ENCODE results near the gene LAMA2. TPM values are rescaled to one million over a fixed set of nuclear protein-coding genes. Genes with fewer than 3 reads are reported as not detected.

LAMA2 gene
- total and polyA plus RNA-seq, 2 experiments from 2014 or later, result 11.1 to 57.5 TPM

DNA sequence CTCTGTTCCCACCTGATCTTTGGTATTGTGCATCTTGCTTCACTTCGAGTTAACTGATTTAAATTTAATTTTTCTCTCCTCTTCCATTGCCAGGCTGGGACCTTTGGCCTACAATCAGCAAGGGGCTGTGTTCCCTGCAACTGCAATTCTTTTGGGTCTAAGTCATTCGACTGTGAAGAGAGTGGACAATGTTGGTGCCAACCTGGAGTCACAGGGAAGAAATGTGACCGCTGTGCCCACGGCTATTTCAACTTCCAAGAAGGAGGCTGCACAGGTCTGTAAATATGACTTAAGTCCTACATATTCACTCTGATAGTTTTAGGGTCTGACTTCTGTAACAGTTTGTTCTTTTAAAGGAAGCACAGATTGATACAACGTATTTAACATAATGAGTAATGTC, 414.7 kb downstream of the LAMA2 start:
- Histone ChIP-seq H3K36me3 (replicated peaks; ENCODE audit: insufficient read depth, low read depth) (no peaks in the 10 kb centered on the region), H3K9me2 (replicated peaks; ENCODE audit: insufficient read depth) (no peaks in the 10 kb centered on the region), H3K27me3 (no peaks in the 10 kb centered on the region), H3K9me3 (ENCODE audit: low read depth) (no peaks in the 10 kb centered on the region), H3K4me3 (no peak overlapping the region), H2AFZ (no peak overlapping the region), H4K20me1 (ENCODE audit: insufficient read depth, poor library complexity, severe bottlenecking) (no peaks in the 10 kb centered on the region), H3K79me2 (no peaks in the 10 kb centered on the region), H3K27ac (no peak overlapping the region), H3K4me1 (ENCODE audit: insufficient read depth) (no peaks in the 10 kb centered on the region), H3K4me2 (no peak overlapping the region)
- TF ChIP-seq, protein P1, sequence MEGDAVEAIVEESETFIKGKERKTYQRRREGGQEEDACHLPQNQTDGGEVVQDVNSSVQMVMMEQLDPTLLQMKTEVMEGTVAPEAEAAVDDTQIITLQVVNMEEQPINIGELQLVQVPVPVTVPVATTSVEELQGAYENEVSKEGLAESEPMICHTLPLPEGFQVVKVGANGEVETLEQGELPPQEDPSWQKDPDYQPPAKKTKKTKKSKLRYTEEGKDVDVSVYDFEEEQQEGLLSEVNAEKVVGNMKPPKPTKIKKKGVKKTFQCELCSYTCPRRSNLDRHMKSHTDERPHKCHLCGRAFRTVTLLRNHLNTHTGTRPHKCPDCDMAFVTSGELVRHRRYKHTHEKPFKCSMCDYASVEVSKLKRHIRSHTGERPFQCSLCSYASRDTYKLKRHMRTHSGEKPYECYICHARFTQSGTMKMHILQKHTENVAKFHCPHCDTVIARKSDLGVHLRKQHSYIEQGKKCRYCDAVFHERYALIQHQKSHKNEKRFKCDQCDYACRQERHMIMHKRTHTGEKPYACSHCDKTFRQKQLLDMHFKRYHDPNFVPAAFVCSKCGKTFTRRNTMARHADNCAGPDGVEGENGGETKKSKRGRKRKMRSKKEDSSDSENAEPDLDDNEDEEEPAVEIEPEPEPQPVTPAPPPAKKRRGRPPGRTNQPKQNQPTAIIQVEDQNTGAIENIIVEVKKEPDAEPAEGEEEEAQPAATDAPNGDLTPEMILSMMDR (IDR thresholded peaks at IDR 0.05; ENCODE audit: poor library complexity), result no peak
- no peak for TF ChIP-seq EZH2 (IDR thresholded peaks at IDR 0.05; ENCODE audit: borderline replicate concordance)
- TF ChIP-seq EZH2phosphoT487 (IDR thresholded peaks at IDR 0.05; ENCODE audit: low read depth, severe bottlenecking, unreplicated experiment), result no peak
- 91% methylated on average over 5 of the region's 5 CpGs for WGBS (ENCODE audit: low lambda C conversion rate, missing lambda C conversion rate)
- DNase-seq (ENCODE audit: low spot score), result no peak

DNA sequence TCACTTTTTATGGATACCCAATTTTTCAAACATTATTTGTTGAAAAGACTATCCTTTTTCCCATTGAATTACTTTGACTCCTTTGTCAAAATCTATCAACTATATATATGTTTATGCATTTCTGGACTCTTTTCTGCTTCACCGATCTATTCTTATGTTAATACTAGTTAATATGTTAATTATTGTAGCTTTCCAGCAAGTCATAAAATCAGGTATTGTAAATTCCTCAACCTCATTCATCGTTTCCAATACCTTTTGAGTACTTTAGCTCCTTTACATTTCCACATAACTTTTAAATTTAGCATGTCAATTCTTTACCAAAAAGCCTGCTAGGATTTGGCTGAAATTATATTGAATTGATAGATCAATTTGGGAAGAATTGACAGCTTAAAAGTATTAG, 419.7 kb downstream of the LAMA2 start:
- no peak overlapping the region for H3K4me3 ChIP-seq
- 81% methylated on average over 2 of the region's 2 CpGs for WGBS (ENCODE audit: low lambda C conversion rate, missing lambda C conversion rate)
- no peaks in the 10 kb centered on the region for H3K4me1 ChIP-seq (ENCODE audit: insufficient read depth)
- no peaks in the 10 kb centered on the region for H4K20me1 ChIP-seq (ENCODE audit: insufficient read depth, poor library complexity, severe bottlenecking)
- H3K4me2 ChIP-seq, result no peak overlapping the region
- no peak overlapping the region for H3K27ac ChIP-seq
- no peaks in the 10 kb centered on the region for H3K36me3 ChIP-seq (replicated peaks; ENCODE audit: insufficient read depth, low read depth)
- no peaks in the 10 kb centered on the region for H3K27me3 ChIP-seq
- H3K9me3 ChIP-seq (ENCODE audit: low read depth), result no peaks in the 10 kb centered on the region
- no peaks in the 10 kb centered on the region for H3K79me2 ChIP-seq
- no peak for DNase-seq (ENCODE audit: low spot score)
- H3K9me2 ChIP-seq (replicated peaks; ENCODE audit: insufficient read depth), result no peaks in the 10 kb centered on the region
- no peak overlapping the region for H2AFZ ChIP-seq
- TF ChIP-seq EZH2phosphoT487 (IDR thresholded peaks at IDR 0.05; ENCODE audit: low read depth, severe bottlenecking, unreplicated experiment), result no peak
- TF ChIP-seq EZH2 (IDR thresholded peaks at IDR 0.05; ENCODE audit: borderline replicate concordance), result no peak
- TF ChIP-seq, protein P1 (IDR thresholded peaks at IDR 0.05; ENCODE audit: poor library complexity), result no peak

DNA sequence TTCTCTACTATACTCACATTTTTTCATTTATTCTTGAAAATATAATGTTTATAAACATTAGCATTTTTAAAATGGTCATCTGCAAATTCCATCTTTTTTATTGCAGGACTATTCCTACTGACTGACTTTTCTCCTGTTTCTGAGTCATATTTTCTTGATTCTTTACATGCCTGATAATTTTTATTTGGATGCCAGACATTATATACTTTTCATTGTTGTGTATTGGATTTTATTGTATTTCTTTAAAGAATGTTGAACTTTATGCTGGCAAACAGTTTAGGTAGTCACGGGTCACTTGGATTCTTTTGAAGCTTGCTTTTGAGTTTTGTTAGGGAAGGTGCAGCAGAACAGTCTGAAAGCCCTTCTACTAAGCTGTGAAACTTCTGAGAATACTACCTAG, 423.9 kb downstream of the LAMA2 start:
- WGBS (ENCODE audit: low lambda C conversion rate, missing lambda C conversion rate), result 72% methylated on average over 1 of the region's 1 CpG
- no peak overlapping the region for H3K4me2 ChIP-seq

More for the DNA sequence above, 423.9 kb downstream of the LAMA2 start:
- Histone ChIP-seq H3K4me1 (ENCODE audit: insufficient read depth) (no peaks in the 10 kb centered on the region), H3K27me3 (no peaks in the 10 kb centered on the region), H2AFZ (no peak overlapping the region), H3K36me3 (replicated peaks; ENCODE audit: insufficient read depth, low read depth) (no peaks in the 10 kb centered on the region), H3K27ac (no peak overlapping the region), H3K9me2 (replicated peaks; ENCODE audit: insufficient read depth) (no peaks in the 10 kb centered on the region), H3K4me3 (no peak overlapping the region), H4K20me1 (ENCODE audit: insufficient read depth, poor library complexity, severe bottlenecking) (no peaks in the 10 kb centered on the region), H3K79me2 (no peaks in the 10 kb centered on the region), H3K9me3 (ENCODE audit: low read depth) (no peaks in the 10 kb centered on the region)
- TF ChIP-seq, protein P1 (IDR thresholded peaks at IDR 0.05; ENCODE audit: poor library complexity), result no peak
- TF ChIP-seq EZH2phosphoT487 (IDR thresholded peaks at IDR 0.05; ENCODE audit: low read depth, severe bottlenecking, unreplicated experiment), result no peak
- no peak for TF ChIP-seq EZH2 (IDR thresholded peaks at IDR 0.05; ENCODE audit: borderline replicate concordance)
- no peak for DNase-seq (ENCODE audit: low spot score)
